Tibial nerve (tissue), 4 donors: Measurements from ENCODE around the gene RBM44. TPM values are rescaled to one million over a fixed set of nuclear protein-coding genes. Genes with fewer than 3 reads are reported as not detected.

Source experiments
- DNase-seq, 2 donors: peaks; one replicate each; pipeline ENCODE4 v3.0.0-alpha.2; 2019; ENCODE audit warnings: low spot score in 2 of 2
- H3K27ac ChIP-seq, 4 donors: fragments of 200-600 bp; sonication (generic) in 3 of 4; one replicate each; pipeline ENCODE4 v1.5.1; 2017 to 2019; ENCODE audit warnings: mild to moderate bottlenecking in 1 of 4
- H3K27me3 ChIP-seq, 2 donors: fragments of 200-600 bp; sonication (generic) in 1 of 2; one replicate each; pipeline versions ENCODE4 v1.5.1 to v1.6.0; 2017 to 2019
- H3K36me3 ChIP-seq, 3 donors: fragments of 200-600 bp; sonication (generic); one replicate each; pipeline ENCODE4 v1.5.1; 2018 to 2019
- H3K4me1 ChIP-seq, 4 donors: fragments of 200-600 bp; sonication (generic) in 3 of 4; one replicate each; pipeline ENCODE4 v1.5.1; 2017 to 2019
- H3K4me3 ChIP-seq, 4 donors: fragments of 200-600 bp; sonication (generic) in 3 of 4; one replicate each; pipeline ENCODE4 v1.5.1; 2017 to 2019; ENCODE audit warnings: mild to moderate bottlenecking in 1 of 4, moderate library complexity in 1 of 4
- H3K9me3 ChIP-seq, 4 donors: fragments of 200-600 bp; sonication (generic) in 3 of 4; one replicate each; pipeline ENCODE4 v1.5.1; 2017 to 2019
- CTCF ChIP-seq, 5 experiments: fragments of 200-600 bp in 3 of 5; fragments of 450-650 bp in 2 of 5; sonication (generic) in 3 of 5; IDR thresholded peaks; one replicate each; pipeline ENCODE4 v1.5.1; 2016 to 2019; ENCODE audit warnings: antibody characterized with exemption in 5 of 5, mild to moderate bottlenecking in 3 of 5, moderate library complexity in 2 of 5
- EP300 ChIP-seq, 2 donors: sonication (generic); formaldehyde crosslinking; IDR thresholded peaks; one replicate each; pipeline ENCODE4 v1.6.1; 2017; ENCODE audit warnings: antibody characterized with exemption in 2 of 2, mild to moderate bottlenecking in 1 of 2
- POLR2A ChIP-seq, 2 donors: fragments of 450-650 bp; IDR thresholded peaks; one replicate each; pipeline ENCODE4 v1.6.1; 2017; ENCODE audit warnings: antibody characterized with exemption in 2 of 2, mild to moderate bottlenecking in 2 of 2, moderate library complexity in 2 of 2
- WGBS, 2 donors: methylation state at CpG; one replicate each; pipeline ENCODE4 v1.1.5; 2018; 5-methylcytosine and 5-hydroxymethylcytosine counted together
- total RNA-seq, 4 donors: library from RNA; depleted of rRNA; stranded (reverse); fragments of >200 nt; gene quantifications; one replicate each; pipeline ENCODE4 v1.1.0, GENCODE V29; 2016

Gene RBM44
- total RNA-seq, 4 donors from 2014 or later, result under 0.01 to 0.59 (median 0.36) TPM

DNA sequence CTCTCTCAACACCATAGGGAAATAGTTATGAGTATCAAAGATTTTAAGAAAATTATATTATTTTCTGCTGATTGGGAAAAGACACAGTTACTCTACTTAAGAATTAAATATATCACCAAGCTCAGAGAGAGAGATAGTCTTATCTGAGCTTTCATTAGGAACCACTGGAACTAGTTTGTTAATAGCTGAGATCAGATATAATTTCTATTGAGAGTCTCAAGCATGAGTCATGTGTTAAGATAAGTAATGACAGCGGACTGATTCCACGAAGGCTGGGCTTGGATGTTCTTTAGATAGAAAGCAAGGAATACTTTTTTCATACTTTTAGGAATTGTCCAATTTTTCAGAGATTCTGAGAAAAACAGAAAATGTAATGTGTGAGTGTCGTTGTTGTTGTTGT is 44.4 kb upstream of the RBM44 start:
- no peak for DNase-seq
- Histone ChIP-seq H3K36me3 (peaks cover 0 to 94% (median 10%) of the 10 kb centered on the region in 3 donors), H3K4me3 (no peak overlapping the region), H3K27ac (no peak overlapping the region), H3K27me3 (no peaks in the 10 kb centered on the region), H3K4me1 (no peaks in the 10 kb centered on the region), H3K9me3 (no peaks in the 10 kb centered on the region)
- 87 to 88% methylated on average over 3 of the region's 3 CpGs for WGBS, 2 donors
- TF ChIP-seq EP300 (IDR thresholded peaks at IDR 0.05), result no peak
- no peak for TF ChIP-seq POLR2A (IDR thresholded peaks at IDR 0.05)
- TF ChIP-seq CTCF (IDR thresholded peaks at IDR 0.05), result no peak

DNA sequence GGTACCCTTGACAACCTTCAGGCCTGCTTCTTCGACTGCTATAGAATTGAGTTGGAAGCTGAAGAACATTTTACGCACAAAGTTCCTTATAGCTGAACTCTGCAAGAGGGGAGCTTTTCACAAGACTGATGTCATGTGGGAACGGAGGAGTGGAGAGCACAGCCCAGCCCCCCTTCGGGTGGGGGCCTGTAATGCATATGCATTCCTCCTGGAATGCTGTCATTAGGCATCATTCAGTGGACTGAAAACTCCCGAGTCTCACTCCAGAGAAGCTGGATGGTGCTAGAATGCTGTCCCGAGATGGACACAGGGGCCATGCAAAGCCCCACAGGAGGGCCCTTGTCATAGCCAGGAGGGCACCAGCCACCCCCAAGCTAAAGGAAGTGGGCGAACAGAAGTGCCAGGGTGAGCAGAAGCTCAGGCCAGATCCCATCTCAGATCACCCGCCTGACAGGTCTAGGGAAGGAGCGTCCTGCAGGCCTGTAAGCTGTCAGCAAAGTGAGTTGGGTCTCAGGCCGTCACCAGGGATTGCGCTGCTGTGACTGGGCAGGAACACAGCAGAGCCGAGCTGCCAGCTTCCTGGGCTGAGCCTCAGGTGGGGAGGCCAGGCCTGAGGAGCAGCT is 43.8 kb upstream of the RBM44 start:
- no peaks in the 10 kb centered on the region for H3K4me1 ChIP-seq
- H3K9me3 ChIP-seq, result no peaks in the 10 kb centered on the region
- TF ChIP-seq POLR2A (IDR thresholded peaks at IDR 0.05) (no peak), CTCF (IDR thresholded peaks at IDR 0.05) (no peak), EP300 (IDR thresholded peaks at IDR 0.05) (no peak)
- H3K27me3 ChIP-seq, result no peaks in the 10 kb centered on the region
- peaks cover 0 to 94% (median 12%) of the 10 kb centered on the region in 3 donors for H3K36me3 ChIP-seq
- no peak overlapping the region for H3K27ac ChIP-seq
- H3K4me3 ChIP-seq, result no peak overlapping the region
- 74 to 87% methylated on average over 8 to 12 of the region's 12 CpGs for WGBS, 2 donors
- DNase-seq, result no peak

DNA sequence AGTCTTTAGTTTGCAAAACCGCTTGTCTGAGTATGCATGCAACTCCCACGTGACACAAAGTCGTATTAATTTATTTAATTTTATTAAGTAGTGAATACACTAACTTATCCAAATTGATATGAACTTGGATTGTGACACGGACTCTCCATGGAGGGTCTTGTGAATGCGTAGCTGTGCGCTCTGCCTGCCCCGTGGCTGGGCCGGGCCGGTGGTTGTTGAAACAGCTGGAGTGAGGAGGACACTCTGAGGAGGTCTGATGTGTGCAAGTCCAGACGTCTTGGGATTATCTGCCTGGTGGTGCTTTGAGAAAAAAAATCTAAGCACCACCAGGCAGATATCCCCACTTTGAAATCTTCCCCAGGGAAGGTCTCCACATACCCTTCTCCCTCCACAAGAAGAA is 41.0 kb upstream of the RBM44 start:
- Histone ChIP-seq H3K4me1 (no peaks in the 10 kb centered on the region), H3K27me3 (no peaks in the 10 kb centered on the region), H3K27ac (no peak overlapping the region), H3K36me3 (peaks cover 0 to 96% (median 20%) of the 10 kb centered on the region in 3 donors), H3K4me3 (no peak overlapping the region), H3K9me3 (no peaks in the 10 kb centered on the region)
- TF ChIP-seq EP300 (IDR thresholded peaks at IDR 0.05) (no peak), CTCF (IDR thresholded peaks at IDR 0.05) (no peak), POLR2A (IDR thresholded peaks at IDR 0.05) (no peak)
- DNase-seq, result no peak
- WGBS, 2 donors, result 87 to 91% methylated on average over 10 of the region's 10 CpGs

- peaks cover 0 to 96% (median 20%) of the 10 kb centered on the region in 3 donors for H3K36me3 ChIP-seq
- no peak overlapping the region for H3K27ac ChIP-seq
- WGBS, 2 donors, result 87 to 88% methylated on average over 10 of the region's 10 CpGs
- no peaks in the 10 kb centered on the region for H3K27me3 ChIP-seq
- no peaks in the 10 kb centered on the region for H3K9me3 ChIP-seq
- no peak overlapping the region for H3K4me3 ChIP-seq
- no peak for DNase-seq
- H3K4me1 ChIP-seq, result no peaks in the 10 kb centered on the region
- no peak for TF ChIP-seq POLR2A (IDR thresholded peaks at IDR 0.05)
- TF ChIP-seq EP300 (IDR thresholded peaks at IDR 0.05), result no peak
- no peak for TF ChIP-seq CTCF (IDR thresholded peaks at IDR 0.05)
These were observed 40.4 kb upstream of the RBM44 start for GRCh38 chr2:237758185-237758584.

DNA sequence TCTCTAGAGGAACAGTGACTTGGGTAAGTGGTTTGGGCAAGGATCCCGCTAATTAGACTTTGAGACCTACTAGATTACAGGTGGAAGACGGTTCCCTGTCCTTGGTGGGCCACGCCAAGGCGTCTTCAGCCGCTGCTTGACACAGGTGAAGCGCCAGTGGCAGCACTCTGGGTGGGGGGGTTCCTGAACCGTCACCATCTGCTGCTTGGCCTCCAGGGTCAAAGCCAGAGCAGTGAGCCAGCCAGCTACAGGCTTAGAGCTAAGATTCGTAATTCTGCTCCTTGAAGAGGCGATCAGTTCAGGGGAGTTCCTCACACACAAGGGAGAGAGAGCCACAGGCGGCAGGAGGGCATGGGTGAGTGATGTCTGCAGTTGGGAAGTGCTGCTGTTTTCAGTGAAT is 39.4 kb upstream of the RBM44 start:
- Histone ChIP-seq H3K27me3 (no peaks in the 10 kb centered on the region), H3K36me3 (peaks cover 0 to 97% (median 20%) of the 10 kb centered on the region in 3 donors), H3K4me3 (no peak overlapping the region), H3K4me1 (no peaks in the 10 kb centered on the region), H3K9me3 (no peaks in the 10 kb centered on the region), H3K27ac (no peak overlapping the region)
- no peak for DNase-seq
- WGBS, 2 donors, result 84 to 96% methylated on average over 10 of the region's 10 CpGs
- TF ChIP-seq POLR2A (IDR thresholded peaks at IDR 0.05) (no peak), CTCF (IDR thresholded peaks at IDR 0.05) (no peak), EP300 (IDR thresholded peaks at IDR 0.05) (no peak)
